Amniotic stem cell (primary cell): ENCODE measurements around the gene ENTR1.
"Not testable (repeated sequence)": the region's sequence is repeated elsewhere in the genome, so short reads cannot be mapped to it uniquely, and the experiment has no call there.

Source experiments
- DNase-seq: peaks from one replicate; lab custom pipeline; 2025; lab: John Stamatoyannopoulos, UW

The ENTR1 gene

GRCh38 chr9:136419092-136419420 lies 8.6 kb upstream of the ENTR1 start:
- DNase-seq, result no peak

GRCh38 chr9:136418182-136419091 lies 8.0 kb upstream of the ENTR1 start:
- DNase-seq, result no peak

GRCh38 chr9:136416914-136417313 lies 6.5 kb upstream of the ENTR1 start:
- DNase-seq, result no peak

DNA sequence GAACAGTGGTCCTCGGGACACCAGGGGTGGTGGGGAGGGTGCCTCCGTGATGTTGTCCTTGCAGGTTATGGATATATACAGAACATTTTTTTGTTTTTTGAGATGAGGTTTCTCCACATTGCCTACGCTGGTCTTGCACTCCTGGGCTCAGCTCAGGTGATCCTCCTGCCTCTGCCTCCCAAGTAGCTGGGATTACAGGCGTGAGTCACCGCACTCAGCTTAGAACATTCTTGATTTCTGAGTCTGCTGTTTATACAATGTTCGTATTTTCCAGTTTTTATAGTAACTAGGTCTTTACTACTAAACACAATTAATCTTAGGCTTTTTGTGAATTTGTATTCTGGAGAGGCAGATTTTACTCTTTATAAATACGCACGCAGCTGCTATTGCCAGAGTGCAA lies 6.0 kb upstream of the ENTR1 start:
- DNase-seq, result no peak

GRCh38 chr9:136412962-136413361 lies 2.5 kb upstream of the ENTR1 start:
- DNase-seq, result no peak

- DNase-seq, result no peak
These were observed 964 bp upstream of the ENTR1 start for GRCh38 chr9:136411378-136411777.

DNA sequence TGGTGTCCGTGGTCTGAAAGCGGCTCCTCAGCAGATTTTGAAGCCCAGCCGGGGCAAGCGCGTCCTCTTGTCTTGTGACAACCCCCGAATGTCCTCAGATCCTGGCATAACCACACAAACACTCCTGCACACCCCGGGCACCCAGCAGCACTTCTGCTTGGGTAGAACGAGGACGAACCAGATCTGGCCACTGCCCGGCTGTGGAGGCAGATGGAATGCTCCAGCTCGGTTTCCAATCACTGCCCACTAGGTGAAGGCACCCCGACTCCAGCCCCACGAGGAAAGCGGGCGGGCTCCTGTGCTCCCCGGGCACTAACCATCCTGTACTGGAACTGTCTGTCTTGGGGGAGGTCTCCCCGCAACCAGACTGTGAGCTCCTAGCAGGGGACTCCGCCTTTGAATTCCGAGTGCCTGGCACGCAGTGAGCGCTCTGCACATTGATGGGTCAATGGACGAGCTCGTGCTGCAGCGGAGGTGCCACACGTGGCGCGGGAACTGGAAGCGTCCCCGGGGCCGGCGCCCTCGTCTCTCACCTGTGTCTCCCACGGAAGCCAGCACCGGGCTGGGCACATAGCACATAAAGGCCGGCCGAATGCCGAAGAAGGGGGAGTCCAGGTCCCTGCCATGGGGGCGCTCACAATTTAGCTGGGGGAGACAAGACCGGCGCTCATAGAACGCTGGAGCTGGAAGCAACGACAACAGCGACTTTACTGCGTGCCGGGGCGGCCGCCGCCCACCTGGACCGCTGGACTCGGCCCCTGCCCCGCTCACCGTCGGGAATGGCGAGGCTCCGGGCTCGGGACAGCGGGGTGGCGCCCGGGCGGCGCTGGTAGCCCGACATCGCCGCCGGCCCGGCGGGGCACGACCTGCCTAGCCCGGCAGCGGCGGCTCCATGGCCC lies 608 bp downstream of the ENTR1 start:
- no peak for DNase-seq

DNA sequence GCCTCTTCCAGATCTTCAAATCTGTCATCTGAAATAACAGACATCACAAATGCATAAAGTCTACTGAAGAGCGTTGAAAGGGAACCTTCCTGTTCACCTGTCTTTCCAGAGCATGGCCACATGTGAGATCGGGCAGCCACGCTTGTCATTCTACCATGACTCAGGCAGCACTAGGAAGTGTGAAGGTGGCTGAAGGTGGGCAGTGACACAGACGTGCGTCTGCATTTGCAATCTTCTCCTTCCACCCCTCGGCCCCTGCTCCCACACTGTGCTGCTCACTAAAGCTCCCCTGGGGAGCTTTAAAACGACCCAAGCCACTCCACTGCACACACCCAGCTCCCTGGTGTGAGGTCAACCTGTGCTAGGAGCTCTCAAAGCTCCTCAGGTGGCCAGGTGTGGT lies 2.5 kb downstream of the ENTR1 start:
- DNase-seq, result no peak

GRCh38 chr9:136407061-136407460 lies 3.4 kb downstream of the ENTR1 start:
- DNase-seq, result not testable (repeated sequence)

GRCh38 chr9:136405904-136406303 lies 4.5 kb downstream of the ENTR1 start:
- not testable (repeated sequence) for DNase-seq

- no peak for DNase-seq
These were observed 4.9 kb downstream of the ENTR1 start for GRCh38 chr9:136405481-136405880.

- DNase-seq, result no peak
These were observed 5.6 kb downstream of the ENTR1 start for GRCh38 chr9:136404801-136405136.

DNA sequence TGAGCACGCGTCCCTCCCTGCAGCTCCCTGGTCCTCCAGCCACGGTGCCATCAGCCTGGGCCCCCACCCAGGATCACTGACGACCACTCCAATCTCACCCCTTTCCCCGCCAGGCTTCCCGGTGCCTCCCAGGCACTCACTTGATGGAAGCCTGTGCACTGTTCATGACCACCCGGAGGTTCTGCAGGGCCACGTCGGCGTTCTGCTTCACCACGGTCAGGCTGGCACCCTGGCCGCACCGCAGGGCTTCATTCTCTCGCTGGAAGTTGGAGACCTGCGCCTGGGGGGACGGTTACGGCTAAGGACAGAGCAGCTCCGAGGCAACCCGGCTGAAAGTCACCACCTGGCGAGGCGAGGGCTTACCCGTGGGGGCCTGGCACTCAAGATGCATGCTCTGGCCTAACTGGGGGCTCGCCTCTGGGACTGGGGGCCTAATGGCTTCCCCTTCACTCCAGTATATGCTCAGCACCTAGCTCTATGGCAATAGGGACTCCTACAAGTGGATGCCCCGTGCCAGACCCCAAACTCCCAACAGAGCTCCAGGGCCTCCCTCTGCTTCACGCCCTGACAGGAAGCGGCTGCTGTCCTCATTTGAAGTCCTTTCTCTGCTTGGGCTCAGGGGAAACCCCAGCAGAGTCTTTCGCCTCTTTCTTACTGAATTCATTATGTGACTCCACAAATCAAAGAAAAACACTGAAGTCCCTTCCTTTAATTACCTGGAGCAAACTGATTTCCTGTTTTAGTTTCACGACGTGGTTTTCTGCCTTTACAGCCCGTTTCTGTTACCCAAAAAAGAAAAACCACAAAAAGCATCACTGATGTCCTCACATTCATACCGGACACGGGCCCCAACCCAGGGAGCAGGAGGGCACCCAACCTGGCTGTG lies 6.3 kb downstream of the ENTR1 start:
- no peak for DNase-seq

DNA sequence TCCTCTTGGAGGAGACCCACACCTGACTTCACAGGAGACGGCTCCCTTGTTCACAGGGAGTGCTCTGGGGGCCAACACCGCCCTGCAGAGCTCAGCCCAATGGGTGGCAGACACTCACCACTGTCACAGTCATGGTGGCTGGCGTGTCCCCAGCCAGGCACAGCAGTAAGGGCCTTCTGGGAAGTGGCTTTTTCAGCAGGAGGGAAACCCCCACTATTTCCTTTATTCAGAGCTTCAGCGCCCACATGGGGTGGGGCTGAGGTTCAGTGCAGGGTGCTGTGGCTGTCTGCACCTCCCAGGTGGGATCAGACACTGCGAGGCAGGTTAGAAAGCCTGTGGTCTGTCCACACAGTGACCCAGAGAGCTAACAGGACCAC lies 6.9 kb downstream of the ENTR1 start:
- no peak for DNase-seq

DNA sequence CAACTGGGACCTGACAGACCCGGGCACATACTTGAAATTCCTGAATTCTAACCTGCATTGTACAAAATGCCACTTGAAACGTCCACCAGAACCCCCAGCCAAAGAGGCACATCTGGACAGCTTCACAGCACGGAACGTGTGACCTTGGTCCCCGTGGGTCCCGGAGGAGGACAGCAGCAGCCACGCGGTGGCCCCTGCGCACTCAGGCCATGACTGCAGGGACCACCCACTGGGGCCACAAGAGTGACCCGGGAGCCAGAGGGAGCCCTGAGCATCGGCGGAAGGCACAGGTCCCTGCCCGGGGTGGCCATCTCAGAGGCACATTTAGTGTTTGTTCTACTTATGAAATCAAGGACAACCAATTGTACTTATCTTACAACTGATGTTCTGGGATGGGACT lies 8.3 kb downstream of the ENTR1 start:
- DNase-seq, result no peak

- DNase-seq, result no peak
These were observed 9.1 kb downstream of the ENTR1 start for GRCh38 chr9:136401173-136401922.

DNA sequence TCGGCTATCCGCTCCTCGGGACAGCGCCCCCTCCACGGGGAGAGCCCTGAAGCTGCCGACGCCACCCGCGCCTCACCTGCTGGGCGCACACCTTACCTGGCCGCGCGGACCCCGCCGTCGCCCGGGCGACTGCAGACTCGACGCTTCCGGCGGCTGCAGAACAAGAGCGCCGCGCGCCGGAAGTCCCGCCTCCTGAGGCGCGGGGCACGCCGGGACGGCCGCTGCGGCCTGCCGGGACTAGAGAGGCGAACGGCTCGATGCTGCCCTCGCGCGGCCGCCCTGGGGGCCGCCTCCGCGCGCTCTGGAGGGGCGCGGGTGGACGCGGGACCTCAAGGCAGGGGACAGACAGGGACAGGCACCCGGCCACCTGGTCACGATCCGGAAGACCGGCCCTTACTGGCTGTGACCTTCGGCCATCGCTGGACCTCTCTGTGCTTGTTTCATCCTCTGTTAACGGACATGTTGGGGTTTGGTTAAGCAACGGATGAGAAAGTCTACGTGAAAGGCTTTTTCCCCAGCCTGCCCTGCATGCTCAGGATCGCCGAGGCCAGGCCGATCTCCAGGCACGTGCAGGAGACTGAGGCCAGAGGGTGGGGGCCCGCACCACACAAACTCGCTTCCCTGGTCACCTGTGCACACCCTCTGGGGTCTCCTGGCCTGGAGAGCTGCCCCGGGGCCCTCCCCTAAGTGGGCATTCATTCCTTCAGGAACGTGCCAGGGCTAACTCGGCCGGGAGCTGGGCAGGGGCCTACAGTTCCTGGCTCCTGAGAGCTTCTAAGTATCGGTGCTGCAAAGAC lies 10.2 kb downstream of the ENTR1 start, which contains the start of gene SNAPC4:
SNAPC4 (minus strand) TSS at position 133 of the 797 bp plus-strand sequence. CDS start 1,742 bp downstream, outside the sequence.
- DNase-seq, result peak; percentile 62

DNA sequence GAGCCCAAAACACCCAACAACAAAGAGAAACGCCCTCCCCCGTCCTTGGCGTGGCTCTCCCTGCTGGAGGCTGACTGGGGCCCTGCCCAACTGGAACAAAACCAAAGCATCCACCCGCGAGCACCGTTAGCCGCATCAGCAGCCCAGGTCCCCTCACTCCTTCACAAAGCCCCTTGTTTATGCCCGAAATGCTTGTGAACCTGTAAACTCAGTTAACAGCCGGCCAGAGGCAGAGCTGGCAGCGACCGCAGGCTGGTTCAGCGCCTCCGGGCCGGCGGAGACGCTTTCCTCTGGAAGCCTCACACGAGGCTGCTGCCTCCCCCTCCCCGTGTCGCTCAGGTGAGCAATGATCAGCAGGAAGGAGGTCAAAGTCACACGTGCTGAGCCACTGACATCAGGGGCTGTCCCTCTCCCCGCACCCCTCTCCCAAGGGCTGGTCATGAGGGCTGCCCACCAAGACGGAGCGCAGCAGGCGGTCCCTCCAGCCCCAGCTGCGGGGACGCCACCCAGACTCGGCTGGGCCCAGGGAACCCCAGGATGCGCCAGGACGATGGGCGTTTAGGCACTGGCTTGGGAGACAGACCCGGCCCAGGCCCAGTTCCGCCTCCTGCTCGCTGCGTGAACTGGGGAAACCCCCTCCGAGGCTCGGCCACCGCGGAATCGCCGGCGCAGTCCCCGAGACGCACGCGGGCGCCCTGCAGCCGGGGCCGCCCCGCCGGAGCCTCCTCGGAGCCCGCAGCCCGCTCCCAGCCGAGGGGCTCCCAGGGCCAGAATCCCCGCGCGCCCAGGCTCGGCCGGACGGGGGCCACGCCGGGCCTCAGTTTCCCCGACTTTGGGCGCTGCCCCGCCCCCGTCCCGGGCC lies 11.0 kb downstream of the ENTR1 start:
- no peak for DNase-seq

GRCh38 chr9:136398286-136398685 lies 12.1 kb downstream of the ENTR1 start:
- DNase-seq, result no peak

DNA sequence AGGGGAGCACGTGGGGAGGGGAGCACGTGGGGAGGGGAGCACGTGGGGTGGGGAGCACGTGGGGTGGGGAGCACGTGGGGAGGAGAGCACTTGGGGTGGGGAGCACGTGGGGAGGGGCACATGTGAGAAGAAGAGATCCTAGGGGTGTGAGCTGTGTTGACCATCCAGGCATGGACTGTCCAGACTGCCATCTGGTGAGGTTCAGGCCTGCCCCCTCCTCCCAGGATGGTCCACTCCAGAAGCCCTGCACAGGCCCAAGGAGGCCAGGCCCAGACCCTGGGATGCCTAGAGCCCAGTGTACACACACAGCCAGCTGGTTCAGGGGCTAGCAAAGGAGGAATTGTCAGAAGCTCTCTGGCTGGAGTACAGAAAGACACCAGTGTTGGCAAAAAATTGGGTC lies 12.8 kb downstream of the ENTR1 start:
- DNase-seq, result no peak
